ENCODE results near the gene PATJ. TPM values are rescaled to one million over a fixed set of nuclear protein-coding genes. Genes with fewer than 3 reads are reported as not detected.
"Not testable (repeated sequence)": the region's sequence is repeated elsewhere in the genome, so short reads cannot be mapped to it uniquely, and the experiment has no call there.

The PATJ gene, protein sequence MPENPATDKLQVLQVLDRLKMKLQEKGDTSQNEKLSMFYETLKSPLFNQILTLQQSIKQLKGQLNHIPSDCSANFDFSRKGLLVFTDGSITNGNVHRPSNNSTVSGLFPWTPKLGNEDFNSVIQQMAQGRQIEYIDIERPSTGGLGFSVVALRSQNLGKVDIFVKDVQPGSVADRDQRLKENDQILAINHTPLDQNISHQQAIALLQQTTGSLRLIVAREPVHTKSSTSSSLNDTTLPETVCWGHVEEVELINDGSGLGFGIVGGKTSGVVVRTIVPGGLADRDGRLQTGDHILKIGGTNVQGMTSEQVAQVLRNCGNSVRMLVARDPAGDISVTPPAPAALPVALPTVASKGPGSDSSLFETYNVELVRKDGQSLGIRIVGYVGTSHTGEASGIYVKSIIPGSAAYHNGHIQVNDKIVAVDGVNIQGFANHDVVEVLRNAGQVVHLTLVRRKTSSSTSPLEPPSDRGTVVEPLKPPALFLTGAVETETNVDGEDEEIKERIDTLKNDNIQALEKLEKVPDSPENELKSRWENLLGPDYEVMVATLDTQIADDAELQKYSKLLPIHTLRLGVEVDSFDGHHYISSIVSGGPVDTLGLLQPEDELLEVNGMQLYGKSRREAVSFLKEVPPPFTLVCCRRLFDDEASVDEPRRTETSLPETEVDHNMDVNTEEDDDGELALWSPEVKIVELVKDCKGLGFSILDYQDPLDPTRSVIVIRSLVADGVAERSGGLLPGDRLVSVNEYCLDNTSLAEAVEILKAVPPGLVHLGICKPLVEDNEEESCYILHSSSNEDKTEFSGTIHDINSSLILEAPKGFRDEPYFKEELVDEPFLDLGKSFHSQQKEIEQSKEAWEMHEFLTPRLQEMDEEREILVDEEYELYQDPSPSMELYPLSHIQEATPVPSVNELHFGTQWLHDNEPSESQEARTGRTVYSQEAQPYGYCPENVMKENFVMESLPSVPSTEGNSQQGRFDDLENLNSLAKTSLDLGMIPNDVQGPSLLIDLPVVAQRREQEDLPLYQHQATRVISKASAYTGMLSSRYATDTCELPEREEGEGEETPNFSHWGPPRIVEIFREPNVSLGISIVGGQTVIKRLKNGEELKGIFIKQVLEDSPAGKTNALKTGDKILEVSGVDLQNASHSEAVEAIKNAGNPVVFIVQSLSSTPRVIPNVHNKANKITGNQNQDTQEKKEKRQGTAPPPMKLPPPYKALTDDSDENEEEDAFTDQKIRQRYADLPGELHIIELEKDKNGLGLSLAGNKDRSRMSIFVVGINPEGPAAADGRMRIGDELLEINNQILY (N-terminal part only)
- 8.5 TPM for polyA plus RNA-seq (2013, experiment 1 of 2)
- 9.6 TPM for polyA plus RNA-seq (2013, experiment 2 of 2)

DNA sequence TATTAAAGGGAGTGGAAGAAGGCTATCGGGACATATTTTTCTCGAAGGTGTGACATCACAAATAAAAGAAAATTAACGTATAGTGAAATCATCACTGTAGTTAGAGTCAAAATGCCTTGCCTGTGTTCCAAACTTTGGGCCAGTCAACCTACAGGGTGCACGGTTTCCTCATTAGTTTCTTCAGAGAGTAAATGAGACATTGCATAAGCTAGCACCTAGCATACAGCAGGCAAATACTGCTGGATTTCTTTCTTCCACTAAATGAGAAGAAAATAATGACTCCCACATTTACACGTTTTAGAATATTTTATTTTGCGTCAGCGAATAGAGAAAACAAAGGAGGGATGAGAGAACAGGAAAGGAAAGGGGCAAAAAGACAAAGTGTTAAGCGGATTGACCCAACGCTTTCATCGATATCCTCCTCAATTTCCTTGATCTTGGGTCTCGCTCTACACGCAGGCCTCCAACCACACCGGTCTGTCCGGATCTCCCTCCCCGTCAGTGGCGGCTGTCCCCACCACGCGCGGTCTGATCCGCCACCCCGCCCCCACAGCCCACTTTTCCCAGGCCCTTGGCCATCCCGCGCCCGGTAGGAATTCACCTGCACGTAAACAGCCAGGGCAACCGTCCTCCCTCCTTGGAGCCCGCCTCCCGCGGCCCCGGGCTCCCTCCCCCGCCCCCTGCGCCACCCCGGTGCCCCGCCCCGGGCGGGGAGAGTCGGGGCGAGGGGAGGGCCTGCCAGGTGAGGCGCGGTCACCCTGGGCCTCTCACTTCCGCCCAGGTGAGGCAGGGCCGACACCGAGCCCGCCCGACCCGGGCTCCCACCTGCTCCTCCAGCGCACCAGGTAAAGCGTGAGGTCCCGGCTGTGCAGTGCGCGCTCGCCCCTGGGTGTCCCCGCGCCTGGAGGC is at the start of gene PATJ:
Gene PATJ (plus strand): TSS at position 770 of the 909 bp plus-strand sequence. CDS start 20,413 bp downstream, outside the sequence.
- peak within 1 kb of the TSS; percentile 81 for H3K4me3 ChIP-seq (ENCODE audit: low read length)
- peak within 1 kb of the TSS; percentile 68 for H3K27ac ChIP-seq (ENCODE audit: low read depth, low read length)
- WGBS: 6% methylated on average over 51 of the region's 54 CpGs
- H3K9ac ChIP-seq (ENCODE audit: low read depth, low read length): peak within 1 kb of the TSS; percentile 84
- H3K9me3 ChIP-seq (ENCODE audit: insufficient read depth, low read depth, low read length): no peaks in the 10 kb centered on the region
- no peaks in the 10 kb centered on the region for H3K27me3 ChIP-seq (ENCODE audit: insufficient read depth, low read length)
- H3K36me3 ChIP-seq (ENCODE audit: insufficient read depth, low read length): no peaks in the 10 kb centered on the region
- H3K4me1 ChIP-seq (ENCODE audit: insufficient read depth, low read length): peaks cover 8% of the 10 kb centered on the region

DNA sequence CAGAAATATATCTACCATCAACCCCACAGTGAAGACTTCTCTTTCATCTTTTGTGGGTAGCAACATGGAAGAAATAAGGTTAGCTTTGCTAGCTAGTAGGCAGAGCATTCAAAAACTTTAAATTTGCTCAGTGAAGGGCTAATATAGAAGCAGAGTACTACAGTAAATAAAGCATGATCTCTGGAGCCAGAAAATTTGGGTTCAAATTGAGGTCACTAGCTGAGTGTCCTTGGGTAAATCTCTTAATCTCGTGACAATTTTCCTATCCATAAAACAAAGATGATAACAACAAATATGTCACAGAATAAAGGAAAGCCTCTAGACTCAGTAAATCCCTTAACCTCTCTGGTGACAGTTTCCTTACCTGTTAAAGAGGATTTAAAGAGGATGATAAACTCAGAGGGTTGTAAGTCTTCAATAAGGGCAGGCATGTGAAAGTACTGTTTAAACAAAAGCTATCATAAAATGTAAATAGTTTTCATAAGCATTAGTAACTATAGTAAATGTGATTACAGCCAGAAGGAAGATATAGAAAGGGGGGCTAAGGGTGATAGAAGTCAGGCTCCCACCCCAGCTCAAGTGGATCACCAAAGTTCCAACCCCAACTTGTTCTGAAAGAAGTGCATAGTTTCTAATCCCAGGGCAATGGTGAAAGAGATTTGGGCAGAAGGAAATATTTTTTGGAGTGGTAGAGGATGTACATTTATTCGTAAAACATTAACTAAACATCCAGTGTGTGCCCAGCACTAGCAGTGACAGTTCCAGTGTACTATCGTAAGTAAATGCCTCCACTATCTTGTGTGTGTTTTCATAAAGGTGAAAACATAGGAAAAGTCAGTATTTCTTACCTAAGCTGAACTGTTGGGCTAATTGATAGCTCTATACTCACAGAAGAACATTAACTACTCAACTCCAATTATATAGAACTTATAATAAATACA is 42.1 kb upstream of the PATJ start:
- no peaks in the 10 kb centered on the region for H3K4me1 ChIP-seq (ENCODE audit: insufficient read depth, low read length)
- no peak overlapping the region for H3K9ac ChIP-seq (ENCODE audit: low read depth, low read length)
- WGBS: 97% methylated on average over 3 of the region's 3 CpGs
- no peak overlapping the region for H3K4me3 ChIP-seq (ENCODE audit: low read length)
- no peak overlapping the region for H3K27ac ChIP-seq (ENCODE audit: low read depth, low read length)
- H3K36me3 ChIP-seq (ENCODE audit: insufficient read depth, low read length): peaks cover 58% of the 10 kb centered on the region
- no peaks in the 10 kb centered on the region for H3K9me3 ChIP-seq (ENCODE audit: insufficient read depth, low read depth, low read length)
- no peaks in the 10 kb centered on the region for H3K27me3 ChIP-seq (ENCODE audit: insufficient read depth, low read length)

DNA sequence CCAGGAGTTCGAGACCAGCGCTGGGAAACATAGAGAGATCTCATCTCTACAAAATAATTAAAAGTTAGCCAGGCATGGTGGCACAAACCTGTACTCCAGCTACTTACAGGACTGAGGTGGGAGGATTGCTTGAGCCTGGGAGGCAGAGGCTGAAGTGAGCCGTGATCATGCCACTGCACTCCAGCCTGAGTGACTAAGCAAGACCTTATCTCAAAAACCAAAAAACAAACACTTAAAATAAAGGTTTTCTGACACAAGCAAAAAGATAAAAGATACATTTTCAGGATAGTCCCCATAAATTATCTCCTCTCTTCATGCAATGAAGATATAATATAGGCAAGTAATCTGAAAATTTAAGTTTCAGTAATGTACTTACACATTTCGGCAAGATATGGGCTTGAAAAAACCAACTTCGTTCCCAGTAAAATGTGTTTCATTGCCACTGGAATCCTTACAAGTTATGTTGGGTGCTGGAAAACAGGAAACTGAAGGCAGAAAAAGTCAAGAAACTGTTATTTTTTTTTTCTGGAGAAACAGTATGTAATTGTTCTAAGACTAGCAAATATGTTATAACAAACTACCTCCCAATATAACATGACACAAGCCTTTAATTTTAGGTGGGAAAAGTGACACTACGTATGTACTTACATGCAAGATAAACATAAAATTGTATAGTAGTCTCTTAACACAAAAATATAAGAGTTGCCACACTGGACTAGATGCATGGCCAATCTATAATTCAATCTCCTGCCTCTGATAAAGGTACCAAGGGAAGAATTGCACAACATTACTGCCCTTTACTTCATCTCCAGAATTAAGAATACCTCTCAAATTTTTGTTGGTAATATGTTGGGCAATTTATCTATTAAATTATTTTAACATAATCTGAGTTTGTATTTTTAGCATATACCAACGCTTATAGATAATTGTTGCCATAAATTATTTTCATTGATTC is 33.0 kb upstream of the PATJ start:
- Histone ChIP-seq H3K27me3 (ENCODE audit: insufficient read depth, low read length) (no peaks in the 10 kb centered on the region), H3K9ac (ENCODE audit: low read depth, low read length) (no peak overlapping the region), H3K9me3 (ENCODE audit: insufficient read depth, low read depth, low read length) (no peaks in the 10 kb centered on the region), H3K4me1 (ENCODE audit: insufficient read depth, low read length) (no peaks in the 10 kb centered on the region), H3K36me3 (ENCODE audit: insufficient read depth, low read length) (peaks cover 43% of the 10 kb centered on the region), H3K27ac (ENCODE audit: low read depth, low read length) (no peak overlapping the region), H3K4me3 (ENCODE audit: low read length) (no peak overlapping the region)
- 98% methylated on average over 5 of the region's 7 CpGs for WGBS

DNA sequence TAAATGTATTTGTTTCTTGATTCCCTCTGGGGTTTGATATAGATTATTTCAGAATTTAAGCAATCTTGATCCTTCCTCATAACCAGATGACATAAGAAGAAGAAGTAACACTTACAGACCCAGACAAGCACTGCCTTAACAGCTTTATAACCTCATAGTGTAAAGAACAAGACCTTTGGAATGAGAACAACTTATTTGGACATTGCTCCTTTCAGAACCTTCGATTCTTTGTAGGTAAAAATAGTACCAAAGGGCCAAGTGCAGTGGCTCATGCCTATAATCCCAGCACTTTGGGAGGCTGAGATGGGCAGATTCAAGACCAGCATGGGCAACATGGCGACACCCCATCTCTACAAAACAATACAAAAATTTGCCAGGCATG is 32.4 kb upstream of the PATJ start:
- Histone ChIP-seq H3K36me3 (ENCODE audit: insufficient read depth, low read length) (peaks cover 39% of the 10 kb centered on the region), H3K9me3 (ENCODE audit: insufficient read depth, low read depth, low read length) (no peaks in the 10 kb centered on the region), H3K9ac (ENCODE audit: low read depth, low read length) (no peak overlapping the region), H3K27me3 (ENCODE audit: insufficient read depth, low read length) (no peaks in the 10 kb centered on the region), H3K27ac (ENCODE audit: low read depth, low read length) (no peak overlapping the region), H3K4me3 (ENCODE audit: low read length) (no peak overlapping the region), H3K4me1 (ENCODE audit: insufficient read depth, low read length) (no peaks in the 10 kb centered on the region)
- 92% methylated on average over 2 of the region's 2 CpGs for WGBS

DNA sequence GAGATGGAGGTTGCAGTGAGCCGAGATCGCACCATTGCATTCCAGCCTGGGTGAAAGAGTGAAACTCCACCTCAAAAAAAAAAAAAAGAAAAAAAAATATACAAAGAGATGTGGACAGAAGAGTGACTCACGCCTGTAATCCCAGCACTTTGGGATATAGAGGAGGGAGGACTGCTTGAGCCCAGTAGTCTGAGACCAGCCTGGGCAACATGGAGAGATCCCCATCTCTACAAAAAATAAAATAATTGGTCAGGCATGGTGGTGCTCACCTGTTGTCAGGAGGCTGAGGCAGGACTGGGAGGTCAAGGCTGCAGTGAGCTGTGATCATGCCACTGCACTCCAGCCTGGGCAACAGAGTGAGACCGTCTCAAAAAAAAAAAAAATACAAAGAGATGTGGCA is 31.0 kb upstream of the PATJ start:
- H3K36me3 ChIP-seq (ENCODE audit: insufficient read depth, low read length): peaks cover 29% of the 10 kb centered on the region
- H3K27ac ChIP-seq (ENCODE audit: low read depth, low read length); H3K27me3 ChIP-seq (ENCODE audit: insufficient read depth, low read length); H3K4me1 ChIP-seq (ENCODE audit: insufficient read depth, low read length); H3K9ac ChIP-seq (ENCODE audit: low read depth, low read length); H3K9me3 ChIP-seq (ENCODE audit: insufficient read depth, low read depth, low read length); H3K4me3 ChIP-seq (ENCODE audit: low read length): not testable (repeated sequence)
- WGBS: 88% methylated on average over 4 of the region's 4 CpGs

DNA sequence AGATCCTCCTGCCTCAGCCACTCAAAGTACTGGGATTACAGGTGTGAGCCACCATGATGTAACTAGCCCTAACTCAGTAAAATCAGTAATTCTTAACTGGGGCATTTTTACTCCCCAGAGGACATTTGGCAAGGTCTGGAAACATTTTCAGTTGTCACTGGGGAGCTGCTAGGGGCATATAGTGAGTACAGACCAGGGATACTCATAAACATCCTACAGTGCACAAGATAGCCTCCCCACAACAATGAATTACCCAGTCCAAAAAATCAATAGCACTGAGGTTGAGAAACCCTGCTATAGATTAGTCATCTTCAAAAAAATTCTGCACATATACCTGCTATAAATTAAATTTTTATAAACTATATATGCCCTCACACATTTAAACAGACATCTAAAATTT is 30.3 kb upstream of the PATJ start:
- Histone ChIP-seq H3K4me1 (ENCODE audit: insufficient read depth, low read length) (no peaks in the 10 kb centered on the region), H3K27me3 (ENCODE audit: insufficient read depth, low read length) (no peaks in the 10 kb centered on the region), H3K9me3 (ENCODE audit: insufficient read depth, low read depth, low read length) (no peaks in the 10 kb centered on the region), H3K27ac (ENCODE audit: low read depth, low read length) (no peak overlapping the region), H3K4me3 (ENCODE audit: low read length) (no peak overlapping the region), H3K9ac (ENCODE audit: low read depth, low read length) (no peak overlapping the region), H3K36me3 (ENCODE audit: insufficient read depth, low read length) (peaks cover 25% of the 10 kb centered on the region)

DNA sequence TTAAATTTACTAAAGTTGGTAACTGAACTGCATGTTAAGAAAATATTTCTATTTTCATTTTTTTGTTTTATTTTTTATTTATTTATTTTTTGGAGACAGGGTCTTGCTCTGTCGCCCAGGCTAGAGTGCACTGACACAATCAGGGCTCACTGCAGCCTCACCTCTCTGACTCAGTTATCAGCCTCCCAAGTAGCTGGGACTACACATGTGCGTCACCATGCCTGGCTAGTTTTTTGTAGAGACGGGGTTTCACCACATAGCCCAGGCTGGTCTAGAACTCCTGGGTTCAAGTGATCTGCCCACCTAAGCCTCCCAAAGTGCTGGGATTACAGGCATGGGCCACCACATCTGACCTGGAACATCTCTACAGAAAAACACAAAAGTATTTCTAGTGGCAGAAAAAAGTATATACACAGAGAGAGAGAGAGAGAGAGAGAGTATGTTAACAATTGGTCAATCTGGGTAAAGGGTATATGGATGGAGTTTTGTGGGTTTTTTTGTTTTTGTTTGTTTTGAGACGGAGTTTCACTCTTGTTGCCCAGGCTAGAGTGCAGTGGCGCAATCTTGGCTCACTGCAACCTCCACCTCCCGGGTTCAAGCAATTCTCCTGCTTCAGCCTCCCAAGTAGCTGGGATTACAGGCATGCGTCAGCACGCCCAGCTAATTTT is 23.1 kb upstream of the PATJ start:
- H3K9ac ChIP-seq (ENCODE audit: low read depth, low read length); H3K27ac ChIP-seq (ENCODE audit: low read depth, low read length); H3K9me3 ChIP-seq (ENCODE audit: insufficient read depth, low read depth, low read length); H3K4me3 ChIP-seq (ENCODE audit: low read length); H3K36me3 ChIP-seq (ENCODE audit: insufficient read depth, low read length); H3K4me1 ChIP-seq (ENCODE audit: insufficient read depth, low read length); H3K27me3 ChIP-seq (ENCODE audit: insufficient read depth, low read length): not testable (repeated sequence)
- 97% methylated on average over 8 of the region's 8 CpGs for WGBS

DNA sequence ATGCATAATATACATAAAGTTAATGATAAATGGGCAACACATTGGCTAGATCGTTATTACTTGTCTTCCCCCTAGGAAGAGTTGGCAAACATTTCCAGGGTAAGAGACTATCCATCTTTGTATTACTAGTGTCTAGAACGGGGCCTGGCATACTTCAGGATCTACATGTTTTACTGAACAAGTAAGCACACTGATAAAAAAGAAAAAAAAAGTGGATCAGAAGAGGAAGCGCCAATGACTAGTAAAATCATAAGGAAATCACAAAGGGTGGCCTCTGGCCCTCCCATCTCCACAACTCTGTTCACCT is 17.8 kb upstream of the PATJ start:
- Histone ChIP-seq H3K9me3 (ENCODE audit: insufficient read depth, low read depth, low read length) (no peaks in the 10 kb centered on the region), H3K4me3 (ENCODE audit: low read length) (peak overlapping the region; percentile 91), H3K36me3 (ENCODE audit: insufficient read depth, low read length) (peaks cover 5% of the 10 kb centered on the region; the same call in 1 of the 2 replicates), H3K27ac (ENCODE audit: low read depth, low read length) (peak overlapping the region; percentile 79), H3K27me3 (ENCODE audit: insufficient read depth, low read length) (no peaks in the 10 kb centered on the region), H3K4me1 (ENCODE audit: insufficient read depth, low read length) (peaks cover 6% of the 10 kb centered on the region; the same call in 1 of the 2 replicates), H3K9ac (ENCODE audit: low read depth, low read length) (peak overlapping the region; percentile 90)
- WGBS: 13% methylated on average over 3 of the region's 3 CpGs

Data from HUES64 (cell line).